Activated CD4-positive, alpha-beta T cell treated with anti-CD3 and anti-CD28 coated beads, Interleukin-2, amount 50 U/mL, for 48 hours (primary cell): ENCODE measurements around the gene PC.

Source experiments
- DNase-seq, 2 experiments: peaks; one replicate each; pipeline ENCODE4 v3.0.0-alpha.2; 2020

PC gene

DNA sequence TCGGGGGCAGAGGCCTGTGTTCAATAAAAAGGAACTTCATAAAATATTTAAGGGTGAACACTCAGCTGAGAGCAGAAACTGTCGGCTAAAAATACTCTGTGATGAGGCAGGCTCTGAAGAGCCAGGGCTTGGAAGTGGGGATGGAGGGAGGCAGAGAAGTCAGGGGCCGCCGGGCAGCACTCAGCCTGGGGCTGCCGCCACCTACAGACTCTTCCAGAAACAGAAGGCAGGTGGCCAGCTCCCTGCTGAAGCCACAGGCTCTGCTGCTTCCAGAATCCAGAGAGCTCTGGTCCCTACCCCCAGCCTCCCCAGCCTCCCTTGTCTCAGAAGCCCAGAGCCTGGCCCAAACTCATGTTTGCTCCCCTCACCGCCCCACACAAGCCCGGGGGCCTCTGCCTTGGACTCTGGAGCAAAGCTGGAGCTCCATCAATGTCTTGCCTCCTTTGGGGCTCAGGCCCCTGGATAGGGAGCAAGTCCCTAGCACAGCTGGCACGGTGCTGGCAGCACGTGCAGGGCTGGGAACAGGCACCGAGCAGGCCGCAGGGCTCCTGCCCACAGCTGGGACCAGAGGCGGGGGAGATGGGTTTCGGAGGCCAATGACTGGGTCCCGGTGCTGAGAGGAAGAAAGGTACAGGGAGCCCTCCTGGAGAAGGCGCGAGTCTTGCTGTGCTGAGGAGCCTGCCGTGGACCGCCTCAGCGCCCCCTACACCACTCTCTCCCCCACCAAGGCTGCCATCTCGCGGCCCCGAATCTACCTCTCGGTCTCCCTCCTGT, 93.1 kb downstream of the PC start:
- no peak for DNase-seq

DNA sequence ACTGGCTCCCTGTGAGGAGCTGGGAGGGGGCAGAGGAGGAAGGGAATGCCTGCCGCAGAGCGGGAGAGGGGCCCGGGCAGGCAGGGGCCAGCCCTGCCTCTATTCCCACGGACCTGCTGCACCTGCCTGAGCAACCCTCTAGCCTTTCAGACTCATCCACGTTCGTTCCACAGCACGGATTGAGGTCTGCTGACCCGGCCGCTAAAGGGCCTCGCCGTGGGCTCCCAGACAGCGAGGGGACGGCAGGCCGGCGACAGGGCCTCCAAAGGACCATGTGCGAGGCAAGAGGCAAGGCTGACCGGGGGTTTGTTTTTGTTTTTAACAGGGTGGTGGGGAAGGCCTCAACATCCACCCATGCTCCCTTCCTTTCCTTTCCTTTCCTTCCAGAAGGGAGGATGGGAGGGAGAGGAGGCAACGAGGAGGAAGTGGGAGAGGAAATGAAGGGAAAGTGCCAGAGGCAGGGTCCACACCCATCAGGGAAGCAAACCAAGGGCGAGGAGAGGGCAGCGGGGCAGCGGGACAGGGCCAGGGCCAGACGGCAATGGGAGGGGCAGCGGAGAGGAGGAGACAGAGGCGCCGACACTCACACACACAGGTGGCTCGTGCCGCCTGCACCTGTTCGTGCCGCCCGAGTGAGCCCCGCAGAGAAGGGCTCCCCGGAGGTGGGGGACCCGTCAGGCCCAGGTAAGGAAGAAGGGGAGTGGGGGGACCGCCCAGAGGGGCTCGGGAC, 93.8 kb downstream of the PC start:
- DNase-seq = no peak

DNA sequence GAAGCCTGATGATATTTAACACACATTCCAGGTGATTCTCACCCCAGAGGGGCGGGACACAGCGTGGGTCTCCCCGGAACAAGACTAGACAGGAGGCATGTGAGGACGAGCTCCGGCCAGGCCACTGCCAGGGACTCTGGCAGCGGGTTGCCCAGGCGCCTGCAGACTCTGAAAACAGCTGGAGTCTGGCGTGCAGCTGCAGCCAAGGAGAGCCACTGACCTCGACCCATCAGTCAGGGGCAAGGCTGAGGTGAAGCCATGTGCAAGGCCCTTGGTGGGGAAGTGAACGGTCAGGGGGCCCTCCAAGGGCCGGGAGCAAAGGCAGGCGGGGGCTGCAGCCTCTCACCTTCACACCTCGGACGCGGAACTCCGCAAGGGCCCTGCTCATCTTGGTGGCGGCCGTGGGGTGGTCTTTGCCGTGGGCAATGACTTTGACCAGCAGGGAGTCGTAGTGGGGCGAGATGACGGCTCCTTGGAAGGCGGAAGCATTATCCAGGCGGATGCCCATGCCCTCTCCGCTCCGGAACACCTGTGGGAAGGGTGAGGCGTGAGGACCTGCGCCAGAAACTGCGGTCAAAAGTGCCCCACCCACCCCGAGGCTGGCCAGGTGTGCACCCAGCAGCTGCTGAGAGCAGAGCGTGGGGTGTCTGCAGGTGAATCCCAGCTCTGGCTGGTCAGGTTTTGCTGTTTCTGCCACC, 94.6 kb downstream of the PC start:
- DNase-seq = no peak

DNA sequence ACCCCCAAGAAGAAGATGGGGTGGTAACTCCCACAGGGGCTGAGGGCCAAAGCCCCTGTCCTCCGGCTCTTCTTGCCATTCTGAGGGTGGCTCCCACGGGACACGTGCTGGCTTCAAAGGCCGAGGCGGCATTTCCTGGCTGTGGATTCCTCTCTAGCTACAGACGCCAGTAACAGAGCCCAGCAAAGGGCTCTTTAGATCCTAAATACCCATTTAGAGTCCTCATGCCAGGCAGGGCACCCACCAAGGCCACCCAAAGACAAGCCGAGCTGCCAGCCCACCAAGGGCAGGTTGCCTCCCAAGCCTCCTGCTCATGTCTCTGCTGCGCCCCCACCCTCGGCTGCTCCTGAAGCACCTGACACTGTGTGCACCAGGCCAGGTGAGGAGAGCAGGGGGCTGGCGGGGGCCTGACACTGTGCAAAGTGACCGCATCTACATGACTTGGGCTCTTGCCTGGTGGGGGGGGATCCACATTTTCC, 95.6 kb downstream of the PC start:
- no peak for DNase-seq

DNA sequence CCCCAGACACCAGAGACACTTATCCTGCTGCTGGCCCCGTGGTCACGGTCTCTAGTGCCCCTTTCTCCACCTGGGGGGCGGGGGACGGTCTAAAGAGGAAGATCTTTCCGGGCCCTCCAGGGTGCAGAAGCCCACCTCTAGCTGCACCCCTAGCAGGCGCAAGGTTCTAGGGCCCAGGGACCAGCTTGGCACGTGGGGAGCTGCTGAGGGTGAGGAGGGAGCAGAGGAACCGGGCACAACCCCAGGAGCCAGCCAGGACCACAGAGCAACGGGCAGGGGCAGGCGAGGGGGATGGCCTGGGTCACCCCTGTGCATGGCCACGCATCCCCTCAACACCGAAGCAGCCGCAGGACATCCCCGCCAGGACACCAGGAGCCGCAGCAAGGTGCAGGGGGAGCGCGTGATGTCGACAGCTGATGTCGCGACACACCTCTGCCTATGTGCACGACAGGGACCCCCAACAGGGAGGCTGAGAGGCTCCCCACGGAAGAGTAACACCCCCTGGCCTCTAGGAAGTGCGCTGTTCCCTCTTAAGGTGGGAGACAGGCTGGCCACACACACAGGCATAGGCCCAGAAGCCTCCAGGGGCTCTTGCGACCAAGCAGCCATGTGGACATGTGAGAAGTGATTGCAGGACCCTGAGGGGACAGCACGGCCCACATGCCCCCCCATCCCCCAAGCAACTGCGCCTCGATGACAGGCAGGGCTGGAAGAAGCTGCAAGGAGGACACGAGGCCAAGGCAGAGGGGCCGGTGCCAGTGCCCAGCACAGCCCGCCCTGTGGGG, 96.2 kb downstream of the PC start:
- DNase-seq = no peak

DNA sequence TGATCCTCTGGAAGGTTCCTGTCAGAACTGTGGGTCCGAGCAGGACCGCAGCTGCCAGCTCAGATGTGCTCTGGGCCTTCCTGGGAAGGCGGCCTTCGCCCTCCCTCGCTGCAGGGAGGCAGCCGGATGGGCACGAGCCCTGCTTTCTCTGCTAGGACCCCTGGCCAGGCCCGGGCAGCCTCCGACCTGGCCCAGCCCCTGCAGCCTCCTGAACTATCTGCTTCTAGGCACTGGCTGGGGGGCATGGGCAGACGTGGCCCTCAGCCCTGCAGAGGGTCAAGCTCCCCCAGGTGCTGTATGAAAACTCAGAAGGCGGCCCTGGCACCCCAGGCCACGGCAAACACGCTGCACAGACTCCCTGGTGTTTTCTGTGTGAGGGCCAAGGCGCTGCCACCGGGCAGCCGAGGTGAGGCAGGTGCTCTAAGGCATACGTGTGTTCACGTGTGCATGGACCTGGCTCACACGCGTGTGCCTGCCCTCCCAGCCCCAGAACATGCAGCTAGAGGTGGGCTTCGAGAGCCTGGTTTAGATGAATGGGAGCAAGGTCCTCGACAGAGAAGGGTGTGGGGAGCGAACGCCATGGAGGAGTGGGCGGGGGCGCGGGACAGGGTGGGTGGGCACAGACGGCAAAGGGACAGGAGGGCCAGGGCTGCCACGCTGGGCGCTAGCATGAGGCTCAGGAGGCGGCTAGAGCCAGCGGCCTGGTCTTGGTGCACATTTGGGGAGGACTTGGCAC, 97.0 kb downstream of the PC start:
- DNase-seq = no peak

DNA sequence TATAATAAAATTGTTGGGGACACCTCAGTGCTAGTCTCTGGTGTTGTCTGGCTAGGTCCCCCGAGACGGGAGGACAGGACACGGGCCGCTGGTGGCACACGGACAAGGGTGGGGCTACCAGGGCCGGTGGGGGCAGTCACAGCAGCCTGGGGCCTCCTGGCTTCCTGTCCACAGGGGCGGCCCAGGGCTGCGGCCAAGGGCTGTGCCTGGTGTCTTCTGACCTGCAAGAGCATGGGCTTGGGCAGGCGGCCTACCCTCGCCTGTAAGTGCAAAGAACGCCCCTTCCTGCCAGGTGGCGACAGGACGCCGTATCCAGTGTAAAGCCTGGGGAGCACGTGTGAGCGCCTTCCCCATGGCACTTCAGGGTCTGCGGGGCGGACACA, 97.7 kb downstream of the PC start:
- DNase-seq = no peak

DNA sequence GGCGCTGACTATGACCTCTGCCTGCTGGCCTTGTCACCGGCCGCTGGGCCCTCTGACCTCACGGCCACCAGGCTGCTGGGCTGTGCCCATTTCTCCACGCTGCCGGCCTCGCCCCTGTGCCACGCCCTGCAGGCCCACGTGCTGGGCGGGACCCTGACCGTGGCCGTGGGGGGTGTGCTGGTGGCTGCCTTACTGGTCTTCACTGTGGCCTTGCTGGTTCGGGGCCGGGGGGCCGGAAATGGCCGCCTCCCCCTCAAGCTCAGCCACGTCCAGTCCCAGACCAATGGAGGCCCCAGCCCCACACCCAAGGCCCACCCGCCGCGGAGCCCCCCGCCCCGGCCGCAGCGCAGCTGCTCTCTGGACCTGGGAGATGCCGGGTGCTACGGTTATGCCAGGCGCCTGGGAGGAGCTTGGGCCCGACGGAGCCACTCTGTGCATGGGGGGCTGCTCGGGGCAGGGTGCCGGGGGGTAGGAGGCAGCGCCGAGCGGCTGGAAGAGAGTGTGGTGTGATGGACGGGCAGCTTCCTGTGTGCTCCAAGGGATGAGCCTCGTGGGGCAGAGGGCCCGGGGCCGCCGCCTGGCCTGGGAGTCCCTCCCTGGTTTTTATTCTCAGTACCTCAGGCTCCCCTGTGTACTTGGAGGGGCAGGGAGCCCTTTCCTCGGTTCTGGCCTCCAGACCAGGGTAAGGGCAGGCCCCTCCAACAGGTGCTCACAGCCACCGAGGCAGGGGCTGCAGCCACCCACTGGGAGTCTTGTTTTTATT, 98.3 kb downstream of the PC start:
- DNase-seq = no peak

DNA sequence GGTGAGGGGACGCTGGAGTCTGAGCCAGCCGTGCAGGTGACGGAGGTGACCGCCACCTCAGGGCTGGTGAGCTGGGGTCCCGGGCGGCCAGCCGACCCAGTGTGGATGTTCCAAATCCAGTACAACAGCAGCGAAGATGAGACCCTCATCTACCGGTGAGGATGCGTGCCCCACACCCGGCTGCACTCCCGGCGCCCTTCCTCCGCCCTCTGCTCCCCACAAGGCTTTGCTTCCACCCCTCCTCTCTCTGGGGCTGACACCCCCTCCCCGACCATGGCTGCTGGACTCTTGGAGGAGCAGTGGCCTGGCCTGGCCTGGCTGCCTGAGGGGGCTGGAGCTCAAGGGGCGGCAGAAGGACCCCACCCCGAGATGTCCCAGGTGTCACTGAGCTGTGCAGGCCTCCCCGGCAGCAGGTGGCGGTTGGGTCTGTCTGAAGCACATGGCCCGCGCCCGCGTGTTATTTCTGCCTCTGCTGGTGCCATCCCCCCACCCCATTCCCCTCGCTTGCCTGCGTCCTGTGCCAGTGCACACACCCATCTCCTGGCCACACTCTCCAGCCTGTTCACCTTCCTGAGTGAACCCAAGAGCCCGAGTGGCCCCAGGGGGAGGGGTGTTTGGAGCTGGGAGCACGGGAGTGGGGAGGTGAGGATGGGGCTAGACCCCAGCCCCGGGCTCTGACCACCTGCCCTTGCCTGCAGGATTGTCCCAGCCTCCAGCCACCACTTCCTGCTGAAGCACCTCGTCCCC, 99.1 kb downstream of the PC start:
- no peak for DNase-seq

DNA sequence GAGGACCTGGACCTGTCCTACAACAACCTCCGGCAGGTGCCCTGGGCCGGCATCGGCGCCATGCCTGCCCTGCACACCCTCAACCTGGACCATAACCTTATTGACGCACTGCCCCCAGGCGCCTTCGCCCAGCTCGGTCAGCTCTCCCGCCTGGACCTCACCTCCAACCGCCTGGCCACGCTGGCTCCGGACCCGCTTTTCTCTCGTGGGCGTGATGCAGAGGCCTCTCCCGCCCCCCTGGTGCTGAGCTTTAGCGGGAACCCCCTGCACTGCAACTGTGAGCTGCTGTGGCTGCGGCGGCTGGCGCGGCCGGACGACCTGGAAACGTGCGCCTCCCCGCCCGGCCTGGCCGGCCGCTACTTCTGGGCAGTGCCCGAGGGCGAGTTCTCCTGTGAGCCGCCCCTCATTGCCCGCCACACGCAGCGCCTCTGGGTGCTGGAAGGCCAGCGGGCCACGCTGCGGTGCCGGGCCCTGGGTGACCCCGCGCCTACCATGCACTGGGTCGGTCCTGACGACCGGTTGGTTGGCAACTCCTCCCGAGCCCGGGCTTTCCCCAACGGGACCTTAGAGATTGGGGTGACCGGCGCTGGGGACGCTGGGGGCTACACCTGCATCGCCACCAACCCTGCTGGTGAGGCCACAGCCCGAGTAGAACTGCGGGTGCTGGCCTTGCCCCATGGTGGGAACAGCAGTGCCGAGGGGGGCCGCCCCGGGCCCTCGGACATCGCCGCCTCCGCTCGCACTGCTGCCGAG, 99.8 kb downstream of the PC start:
- DNase-seq = no peak

DNA sequence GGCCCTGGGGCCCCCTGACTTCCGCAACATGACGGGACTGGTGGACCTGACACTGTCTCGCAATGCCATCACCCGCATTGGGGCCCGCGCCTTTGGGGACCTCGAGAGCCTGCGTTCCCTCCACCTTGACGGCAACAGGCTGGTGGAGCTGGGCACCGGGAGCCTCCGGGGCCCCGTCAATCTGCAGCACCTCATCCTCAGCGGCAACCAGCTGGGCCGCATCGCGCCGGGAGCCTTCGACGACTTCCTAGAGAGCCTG, 100.3 kb downstream of the PC start:
- DNase-seq = no peak

DNA sequence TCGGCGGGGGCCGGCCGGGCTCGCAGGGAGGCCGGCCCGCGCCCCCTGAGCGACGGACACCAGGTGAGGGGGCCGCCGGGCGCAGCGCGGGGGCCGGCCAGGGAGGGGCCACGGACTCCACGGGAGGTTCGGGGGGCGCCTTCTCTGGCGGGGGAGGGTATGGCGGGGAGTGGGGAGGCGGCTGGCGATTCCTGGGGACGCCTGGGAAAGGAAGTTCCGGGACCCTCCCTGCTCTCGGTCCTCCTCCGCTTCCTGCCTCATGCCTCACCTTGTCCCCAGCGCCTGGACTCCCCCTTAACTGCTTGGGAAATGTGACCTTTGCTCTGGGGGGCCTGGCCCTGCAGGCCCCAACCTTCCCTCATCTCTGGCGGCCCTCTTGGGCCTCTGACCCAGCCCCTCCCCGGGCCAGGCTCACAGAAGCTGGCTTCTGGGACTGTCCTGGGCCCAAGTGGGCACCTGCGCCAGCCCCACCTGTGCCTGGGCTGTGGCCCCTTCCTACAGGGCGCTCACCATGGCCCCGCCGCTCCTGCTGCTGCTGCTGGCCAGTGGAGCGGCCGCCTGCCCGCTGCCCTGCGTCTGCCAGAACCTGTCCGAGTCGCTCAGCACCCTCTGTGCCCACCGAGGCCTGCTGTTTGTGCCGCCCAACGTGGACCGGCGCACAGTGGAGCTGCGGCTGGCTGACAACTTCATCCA, 100.8 kb downstream of the PC start:
- DNase-seq = peak in 1 of 2 experiments; percentile 30

DNA sequence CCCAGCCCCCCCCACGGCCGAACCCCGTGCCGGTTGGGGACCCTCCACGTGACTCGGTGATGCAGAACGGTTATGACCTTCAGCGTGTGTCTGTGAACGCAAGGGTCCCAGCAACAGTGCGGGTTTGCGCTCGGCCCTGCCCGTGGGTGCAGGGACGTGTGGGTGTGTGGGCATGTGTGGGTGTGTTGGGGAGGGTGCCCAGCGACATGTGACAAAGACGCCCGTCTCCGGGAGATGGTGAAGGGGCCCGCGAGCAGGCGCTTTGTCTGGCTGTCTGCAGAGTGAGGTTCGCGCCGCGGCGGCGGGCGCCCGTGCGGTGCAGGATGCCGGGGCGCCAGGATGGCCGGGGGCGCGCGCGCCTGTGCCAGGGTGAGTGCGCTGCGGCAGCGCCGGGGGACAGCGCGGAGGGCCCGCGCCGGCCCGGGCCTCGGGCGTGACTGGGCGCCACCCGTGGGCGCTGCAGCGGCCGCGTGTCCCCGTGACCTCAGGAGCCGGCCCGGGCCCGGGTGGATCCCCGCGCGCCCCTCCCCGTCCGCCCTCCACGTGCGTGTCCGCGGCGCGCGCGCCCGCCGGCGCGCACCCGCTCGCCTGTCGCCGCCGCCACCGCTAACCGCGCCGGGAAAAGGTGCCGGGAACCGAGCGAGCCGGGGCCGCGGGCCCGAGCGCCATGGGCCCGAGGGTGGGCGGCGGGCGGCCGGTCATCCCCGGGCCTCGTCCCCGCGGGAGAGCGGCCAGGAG, 101.5 kb downstream of the PC start, which contains the start of gene LRFN4:
Gene LRFN4 (plus strand): TSS at position 569 of the 738 bp plus-strand sequence. CDS start 681 bp downstream, outside the sequence.
- peak in 1 of 2 experiments; percentile 42 for DNase-seq

DNA sequence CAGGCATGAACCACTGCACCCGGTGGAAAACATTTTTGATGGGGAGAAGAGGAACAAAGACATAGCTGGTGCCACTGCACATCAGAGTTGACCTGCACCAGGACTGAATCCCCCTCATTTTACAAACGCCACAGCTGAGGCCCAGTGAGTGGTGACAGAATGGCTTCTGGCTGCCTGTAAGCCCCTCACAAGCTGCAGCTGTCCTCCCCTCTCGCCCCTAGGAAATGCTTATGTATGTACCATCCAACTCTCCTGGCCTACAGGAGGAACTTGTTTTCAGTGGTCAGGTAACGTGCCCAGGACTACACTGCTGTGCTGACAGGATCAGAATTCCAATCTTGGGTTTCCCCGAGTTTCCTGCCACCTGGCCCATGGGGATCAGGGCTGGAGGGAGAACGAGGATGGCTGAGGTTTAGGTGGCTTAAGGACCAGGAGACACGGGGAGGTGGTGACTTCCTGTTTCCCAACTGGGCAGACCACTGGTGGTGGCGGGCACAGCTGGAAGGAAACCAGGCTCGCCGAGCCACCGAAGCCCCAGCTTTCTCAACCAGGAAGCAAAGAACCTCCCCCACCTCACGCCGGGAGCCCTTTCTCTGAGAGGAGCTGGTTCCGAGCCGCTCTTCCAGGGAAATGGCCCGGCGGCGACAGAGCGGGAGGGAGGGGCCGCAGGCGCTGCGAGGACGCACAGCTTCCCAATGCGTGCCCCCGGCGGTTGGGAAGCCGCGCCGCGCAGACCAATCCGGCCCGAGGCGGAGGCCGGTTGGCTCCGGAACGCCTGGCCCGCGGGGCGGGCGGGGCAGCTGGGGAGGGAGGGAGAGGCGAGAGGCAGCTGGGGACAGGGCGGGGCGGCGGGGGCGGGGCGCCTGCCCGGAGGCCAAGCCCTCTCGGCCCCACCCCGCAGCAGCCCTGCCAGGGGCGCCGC, 102.3 kb downstream of the PC start:
- peak; percentile 90 to 91 for DNase-seq

DNA sequence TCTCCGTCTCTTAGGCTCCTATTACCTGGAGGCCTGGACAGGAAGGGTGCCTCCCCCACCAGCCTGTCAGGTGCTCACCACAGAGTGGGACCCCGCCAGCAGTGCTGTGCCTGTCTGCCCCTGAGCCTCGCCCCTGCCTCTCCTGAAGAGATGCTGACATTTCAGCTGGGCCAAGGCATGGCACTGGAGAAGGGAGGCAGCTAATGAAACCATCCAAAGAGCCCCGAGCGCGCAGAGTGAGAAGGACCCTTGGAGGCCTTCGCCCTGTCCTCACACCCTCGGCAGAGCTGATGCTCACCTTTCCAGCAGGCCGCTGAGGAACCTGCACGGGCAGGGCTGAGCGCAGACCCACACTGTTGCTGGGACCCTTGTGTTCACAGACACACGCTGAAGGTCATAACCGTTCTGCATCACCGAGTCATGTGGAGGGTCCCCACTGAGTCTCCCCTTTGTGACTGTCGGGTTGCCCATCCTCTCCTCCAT, 103.4 kb downstream of the PC start:
- no peak for DNase-seq

DNA sequence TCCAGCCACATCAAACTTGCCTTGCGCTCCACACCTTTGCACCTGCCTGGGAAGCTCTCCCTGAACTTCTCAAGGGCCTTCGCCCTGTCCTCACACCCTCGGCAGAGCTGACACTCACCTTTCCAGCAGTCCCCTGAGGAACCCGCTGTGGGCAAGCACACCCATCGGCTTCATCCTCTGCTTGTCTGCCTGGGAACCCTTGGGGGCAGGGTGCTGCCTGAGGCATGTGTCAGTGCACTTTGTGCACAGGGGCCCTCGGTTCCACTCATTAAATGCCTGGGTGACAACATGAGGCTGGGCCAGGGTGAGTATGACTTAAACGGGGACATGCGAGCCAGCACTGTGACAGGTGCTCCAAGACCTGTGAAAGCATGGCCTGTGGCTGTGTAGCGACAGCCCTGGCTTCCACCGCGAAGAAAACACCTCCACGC, 103.9 kb downstream of the PC start:
- DNase-seq = no peak
